HEK293 (cell line): Measurements from ENCODE around the gene TRIM23.

Source experiments
- KLF16 ChIP-seq: fragments of 450-650 bp; formaldehyde crosslinking; IDR thresholded peaks from 2 replicates; pipeline ENCODE4 v1.5.1; 2017; ENCODE audit warnings: missing biosample characterization, missing genetic modification characterization
- KLF9 ChIP-seq: fragments of 450-650 bp; formaldehyde crosslinking; IDR thresholded peaks from 2 replicates; pipeline ENCODE4 v1.5.1; 2016; ENCODE audit warnings: missing biosample characterization, missing genetic modification characterization, low read depth
- SP2 ChIP-seq: fragments of 450-650 bp; formaldehyde crosslinking; IDR thresholded peaks from 2 replicates; pipeline ENCODE4 v1.5.1; 2016; ENCODE audit warnings: missing biosample characterization, missing genetic modification characterization
- YY2 ChIP-seq: fragments of 450-650 bp; formaldehyde crosslinking; IDR thresholded peaks from 2 replicates; pipeline ENCODE4 v1.5.1; 2016; ENCODE audit warnings: missing biosample characterization, missing genetic modification characterization
- ZBTB17 ChIP-seq: fragments of 450-650 bp; formaldehyde crosslinking; IDR thresholded peaks from 2 replicates; pipeline ENCODE4 v1.5.1; 2016; ENCODE audit warnings: missing biosample characterization, missing genetic modification characterization
- ZBTB21 ChIP-seq: fragments of 450-650 bp; formaldehyde crosslinking; IDR thresholded peaks from 2 replicates; pipeline ENCODE4 v1.5.1; 2017; ENCODE audit warnings: missing biosample characterization, missing genetic modification characterization
- ZBTB6 ChIP-seq: fragments of 450-650 bp; formaldehyde crosslinking; IDR thresholded peaks from 2 replicates; pipeline ENCODE4 v1.5.1; 2017; ENCODE audit warnings: missing biosample characterization, missing genetic modification characterization
- ZBTB8A ChIP-seq: fragments of 450-650 bp; formaldehyde crosslinking; IDR thresholded peaks from 2 replicates; pipeline ENCODE4 v1.5.1; 2016; ENCODE audit warnings: missing biosample characterization, missing genetic modification characterization
- ZFP37 ChIP-seq: fragments of 450-650 bp; formaldehyde crosslinking; IDR thresholded peaks from 2 replicates; pipeline ENCODE4 v1.5.1; 2016; ENCODE audit warnings: missing biosample characterization, missing genetic modification characterization
- ZIC2 ChIP-seq: fragments of 450-650 bp; formaldehyde crosslinking; IDR thresholded peaks from 2 replicates; pipeline ENCODE4 v1.5.1; 2016; ENCODE audit warnings: missing biosample characterization, missing genetic modification characterization
- ZNF16 ChIP-seq: fragments of 450-650 bp; formaldehyde crosslinking; IDR thresholded peaks from 2 replicates; pipeline ENCODE4 v1.5.1; 2016; ENCODE audit warnings: low read depth, missing biosample characterization, missing genetic modification characterization
- ZNF26 ChIP-seq: fragments of 450-650 bp; formaldehyde crosslinking; IDR thresholded peaks from 2 replicates; pipeline ENCODE4 v1.5.1; 2016; ENCODE audit warnings: missing biosample characterization, missing genetic modification characterization
- ZNF311 ChIP-seq: fragments of 450-650 bp; formaldehyde crosslinking; IDR thresholded peaks from 2 replicates; pipeline ENCODE4 v1.5.1; 2017; ENCODE audit warnings: missing biosample characterization, missing genetic modification characterization, borderline replicate concordance
- ZNF341 ChIP-seq: fragments of 450-650 bp; formaldehyde crosslinking; IDR thresholded peaks from 2 replicates; pipeline ENCODE4; 2016; ENCODE audit warnings: low read depth, missing biosample characterization, missing genetic modification characterization
- ZNF404 ChIP-seq: fragments of 450-650 bp; formaldehyde crosslinking; IDR thresholded peaks from 2 replicates; pipeline ENCODE4 v1.5.1; 2017; ENCODE audit warnings: missing biosample characterization, missing genetic modification characterization
- ZNF416 ChIP-seq: fragments of 450-650 bp; formaldehyde crosslinking; IDR thresholded peaks from 2 replicates; pipeline ENCODE4 v1.5.1; 2016; ENCODE audit warnings: missing biosample characterization, missing genetic modification characterization
- ZNF433 ChIP-seq: fragments of 450-650 bp; formaldehyde crosslinking; IDR thresholded peaks from 2 replicates; pipeline ENCODE4 v1.5.1; 2016; ENCODE audit warnings: missing biosample characterization, missing genetic modification characterization, low read depth
- ZNF449 ChIP-seq: fragments of 450-650 bp; formaldehyde crosslinking; IDR thresholded peaks from 2 replicates; pipeline ENCODE4 v1.5.1; 2017; ENCODE audit warnings: missing biosample characterization, mild to moderate bottlenecking, missing genetic modification characterization, moderate library complexity
- ZNF544 ChIP-seq: fragments of 450-650 bp; formaldehyde crosslinking; IDR thresholded peaks from 2 replicates; pipeline ENCODE4 v1.5.0; 2017; ENCODE audit warnings: missing biosample characterization, missing genetic modification characterization
- ZNF580 ChIP-seq: fragments of 450-650 bp; formaldehyde crosslinking; IDR thresholded peaks from 2 replicates; pipeline ENCODE4 v1.5.1; 2016; ENCODE audit warnings: missing biosample characterization, missing genetic modification characterization
- ZNF596 ChIP-seq: fragments of 450-650 bp; IDR thresholded peaks from 2 replicates; pipeline ENCODE4 v1.5.0; 2018; ENCODE audit warnings: missing biosample characterization, mild to moderate bottlenecking, missing genetic modification characterization, moderate library complexity
- ZNF624 ChIP-seq: fragments of 450-650 bp; formaldehyde crosslinking; IDR thresholded peaks from 2 replicates; pipeline ENCODE4 v1.5.1; 2017; ENCODE audit warnings: missing biosample characterization, missing genetic modification characterization
- ZNF645 ChIP-seq: fragments of 450-650 bp; formaldehyde crosslinking; IDR thresholded peaks from 2 replicates; pipeline ENCODE4; 2016; ENCODE audit warnings: missing biosample characterization, missing genetic modification characterization
- ZNF677 ChIP-seq: fragments of 450-650 bp; IDR thresholded peaks from 2 replicates; pipeline ENCODE4 v1.5.0; 2018; ENCODE audit warnings: missing biosample characterization, mild to moderate bottlenecking, missing genetic modification characterization, moderate library complexity
- ZNF768 ChIP-seq: fragments of 450-650 bp; formaldehyde crosslinking; IDR thresholded peaks from 2 replicates; pipeline ENCODE4 v1.5.1; 2018; ENCODE audit warnings: missing biosample characterization, mild to moderate bottlenecking, missing genetic modification characterization
- ZNF791 ChIP-seq: fragments of 450-650 bp; formaldehyde crosslinking; IDR thresholded peaks from 2 replicates; pipeline ENCODE4 v1.5.1; 2016; ENCODE audit warnings: missing biosample characterization, missing genetic modification characterization
- ZSCAN30 ChIP-seq: fragments of 450-650 bp; IDR thresholded peaks from 2 replicates; pipeline ENCODE4 v1.5.1; 2018; ENCODE audit warnings: missing biosample characterization, mild to moderate bottlenecking, missing genetic modification characterization, moderate library complexity
- ZSCAN4 ChIP-seq: fragments of 450-650 bp; formaldehyde crosslinking; IDR thresholded peaks from 2 replicates; pipeline ENCODE4 v1.5.1; 2017; ENCODE audit warnings: missing biosample characterization, missing genetic modification characterization
- TF ChIP-seq, protein P1 (sequence below): fragments of 450-650 bp; formaldehyde crosslinking; IDR thresholded peaks from 2 replicates; pipeline ENCODE4 v1.5.1; 2016; ENCODE audit warnings: missing biosample characterization, missing genetic modification characterization
- TF ChIP-seq, protein P2 (sequence below): fragments of 450-650 bp; formaldehyde crosslinking; IDR thresholded peaks from 2 replicates; pipeline ENCODE4 v1.5.1; 2016; ENCODE audit warnings: missing biosample characterization, missing genetic modification characterization

The TRIM23 gene

GRCh38 chr5:65624571-65625555 lies 730 bp upstream of the TRIM23 start, which contains the start of the genes SHLD3 and TRAPPC13 (continued):
- TF ChIP-seq, protein P1, sequence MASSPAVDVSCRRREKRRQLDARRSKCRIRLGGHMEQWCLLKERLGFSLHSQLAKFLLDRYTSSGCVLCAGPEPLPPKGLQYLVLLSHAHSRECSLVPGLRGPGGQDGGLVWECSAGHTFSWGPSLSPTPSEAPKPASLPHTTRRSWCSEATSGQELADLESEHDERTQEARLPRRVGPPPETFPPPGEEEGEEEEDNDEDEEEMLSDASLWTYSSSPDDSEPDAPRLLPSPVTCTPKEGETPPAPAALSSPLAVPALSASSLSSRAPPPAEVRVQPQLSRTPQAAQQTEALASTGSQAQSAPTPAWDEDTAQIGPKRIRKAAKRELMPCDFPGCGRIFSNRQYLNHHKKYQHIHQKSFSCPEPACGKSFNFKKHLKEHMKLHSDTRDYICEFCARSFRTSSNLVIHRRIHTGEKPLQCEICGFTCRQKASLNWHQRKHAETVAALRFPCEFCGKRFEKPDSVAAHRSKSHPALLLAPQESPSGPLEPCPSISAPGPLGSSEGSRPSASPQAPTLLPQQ (tag by site-specific recombination) = 0 out of 2 replicates have a peak, but pooled peaks have one; percentile 29
- TF ChIP-seq ZNF596 (tag by site-specific recombination) = peak; percentile 65
- TF ChIP-seq ZNF26 = no peak
- peak; percentile 40; the same call in 1 of the 2 replicates for TF ChIP-seq ZSCAN30
- TF ChIP-seq ZSCAN4 = no peak
- TF ChIP-seq KLF9 (tag by site-specific recombination) = no peak
- TF ChIP-seq ZBTB21 (tag by site-specific recombination) = no peak
- no peak for TF ChIP-seq ZBTB6 (tag by site-specific recombination)
- no peak for TF ChIP-seq KLF16 (tag by site-specific recombination)
- TF ChIP-seq ZNF624 = no peak
- TF ChIP-seq SP2 (tag by site-specific recombination) = peak; percentile 51
- TF ChIP-seq YY2 = peak; percentile 49; the same call in 1 of the 2 replicates
- no peak for TF ChIP-seq ZNF645 (tag by site-specific recombination)
- peak; percentile 94 for TF ChIP-seq ZBTB17 (tag by site-specific recombination)
- no peak for TF ChIP-seq ZNF791 (tag by site-specific recombination)
- no peak for TF ChIP-seq ZNF16 (tag by site-specific recombination)
- no peak for TF ChIP-seq ZNF544
- peak; percentile 68 for TF ChIP-seq ZNF580 (tag by site-specific recombination)
- TF ChIP-seq ZNF433 (tag by site-specific recombination) = no peak
- no peak for TF ChIP-seq ZNF311 (tag by site-specific recombination)
- TF ChIP-seq ZNF768 (tag by site-specific recombination) = no peak
- TF ChIP-seq ZNF449 (tag by site-specific recombination) = no peak; the same call in 1 of the 2 replicates
- peak; percentile 18; the same call in 1 of the 2 replicates for TF ChIP-seq ZFP37 (tag by site-specific recombination)
- no peak for TF ChIP-seq ZNF416 (tag by site-specific recombination)
- TF ChIP-seq, protein P2, sequence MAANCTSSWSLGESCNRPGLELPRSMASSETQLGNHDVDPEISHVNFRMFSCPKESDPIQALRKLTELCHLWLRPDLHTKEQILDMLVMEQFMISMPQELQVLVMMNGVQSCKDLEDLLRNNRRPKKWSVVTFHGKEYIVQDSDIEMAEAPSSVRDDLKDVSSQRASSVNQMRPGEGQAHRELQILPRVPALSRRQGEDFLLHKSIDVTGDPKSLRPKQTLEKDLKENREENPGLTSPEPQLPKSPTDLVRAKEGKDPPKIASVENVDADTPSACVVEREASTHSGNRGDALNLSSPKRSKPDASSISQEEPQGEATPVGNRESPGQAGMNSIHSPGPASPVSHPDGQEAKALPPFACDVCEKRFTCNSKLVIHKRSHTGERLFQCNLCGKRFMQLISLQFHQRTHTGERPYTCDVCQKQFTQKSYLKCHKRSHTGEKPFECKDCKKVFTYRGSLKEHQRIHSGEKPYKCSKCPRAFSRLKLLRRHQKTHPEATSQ (tag by site-specific recombination) = no peak
- TF ChIP-seq ZIC2 = no peak
- TF ChIP-seq ZNF341 = no peak
- 0 out of 2 replicates have a peak, but pooled peaks have one; percentile 10 for TF ChIP-seq ZBTB8A (tag by site-specific recombination)
- no peak for TF ChIP-seq ZNF404 (tag by site-specific recombination)
- no peak for TF ChIP-seq ZNF677
